Endodermal cell (in vitro differentiated cells): ENCODE measurements around the gene MACROD2. TPM values are rescaled to one million over a fixed set of nuclear protein-coding genes. Genes with fewer than 3 reads are reported as not detected.
A peak's percentile ranks its signal among the peaks of the same experiment; 100 is the strongest.

Source experiments
- DNase-seq: peaks from one replicate; pipeline ENCODE4 v3.0.0-alpha.2; 2017
- H3K27ac ChIP-seq: 2 replicates; pipeline ENCODE4 v1.5.1; 2013; ENCODE audit warnings: mild to moderate bottlenecking, low read depth, low read length, moderate library complexity
- H3K27me3 ChIP-seq: 2 replicates; pipeline ENCODE4 v1.6.1; 2013; ENCODE audit warnings: mild to moderate bottlenecking, low read length, moderate library complexity; ENCODE audit not compliant: insufficient read depth, control insufficient read depth, poor library complexity, severe bottlenecking
- H3K36me3 ChIP-seq: 2 replicates; pipeline ENCODE4 v1.7.0; 2013; ENCODE audit warnings: mild to moderate bottlenecking, low read length, moderate library complexity; ENCODE audit not compliant: control insufficient read depth, insufficient read depth
- H3K4me1 ChIP-seq: one replicate; pipeline ENCODE4 v1.7.0; 2013; ENCODE audit warnings: low read length; ENCODE audit not compliant: control insufficient read depth, insufficient read depth
- H3K4me3 ChIP-seq: 2 replicates; pipeline ENCODE4 v1.5.1; 2013; ENCODE audit warnings: mild to moderate bottlenecking, low read length, moderate library complexity
- H3K9ac ChIP-seq: 2 replicates; pipeline ENCODE4 v1.6.1; 2013; ENCODE audit warnings: mild to moderate bottlenecking, low read length, moderate library complexity; ENCODE audit not compliant: poor library complexity, severe bottlenecking; ENCODE audit errors: extremely low read depth
- H3K9me3 ChIP-seq: 2 replicates; pipeline ENCODE4 v1.6.1; 2013; ENCODE audit warnings: mild to moderate bottlenecking, low read length, moderate library complexity; ENCODE audit not compliant: control insufficient read depth
- H3K27ac Mint-ChIP-seq: 2 replicates; pipeline ENCODE4 v1.8.0; 2020; ENCODE audit warnings: mixed read lengths
- H3K27me3 Mint-ChIP-seq: 2 replicates; pipeline ENCODE4 v1.8.0; 2021; ENCODE audit warnings: mild to moderate bottlenecking, mixed read lengths; ENCODE audit not compliant: insufficient read depth
- H3K36me3 Mint-ChIP-seq: 2 replicates; pipeline ENCODE4 v1.8.0; 2020; ENCODE audit warnings: low read depth, mixed read lengths
- H3K4me1 Mint-ChIP-seq: 2 replicates; pipeline ENCODE4 v1.8.0; 2020; ENCODE audit warnings: mixed read lengths
- H3K4me3 Mint-ChIP-seq: 2 replicates; pipeline ENCODE4 v1.8.0; 2020; ENCODE audit warnings: mild to moderate bottlenecking, moderate library complexity, mixed read lengths
- H3K9me3 Mint-ChIP-seq: 2 replicates; pipeline ENCODE4 v1.8.0; 2020; ENCODE audit warnings: mild to moderate bottlenecking, mixed read lengths
- CTCF ChIP-seq: fragments of 200-600 bp; sonication (generic); conservative IDR thresholded peaks from 2 replicates; pipeline ENCODE4 v1.5.0; 2021; ENCODE audit warnings: antibody characterized with exemption, mild to moderate bottlenecking
- WGBS, 2 experiments: methylation state at CpG; one replicate each; pipeline versions ENCODE4 v1.1.5 to v1.1.7; 2013; ENCODE audit warnings: missing lambda C conversion rate in 2 of 2, mixed read lengths in 1 of 2; ENCODE audit not compliant: insufficient coverage in 1 of 2, insufficient read length in 1 of 2; 5-methylcytosine and 5-hydroxymethylcytosine counted together
- total RNA-seq, 2 donors: library from RNA; stranded (reverse); fragmentation: NEBNext Ultra II Directional in 1 of 2; extraction: Animal tissue kit (Norgen Biotek cat#: 25700) in 1 of 2; gene quantifications; 2 replicates in 1 of 2; 3 replicates in 1 of 2; pipeline ENCODE4 v1.2.1, GENCODE V29; 2021

MACROD2 gene
- total RNA-seq, 2 donors from 2014 or later: 2.3 to 4.8 TPM

GRCh38 chr20:14178952-14179351, 183.6 kb downstream of the MACROD2 start:
- no peak overlapping the region for H3K9ac ChIP-seq
- peaks cover 9% of the 10 kb centered on the region for H3K36me3 Mint-ChIP-seq
- no peaks in the 10 kb centered on the region for H3K27me3 ChIP-seq
- peaks cover 29% of the 10 kb centered on the region for H3K9me3 ChIP-seq
- no peak for DNase-seq
- H3K27ac ChIP-seq: no peak overlapping the region
- no peak overlapping the region for H3K27ac Mint-ChIP-seq
- no peak overlapping the region for H3K4me3 ChIP-seq
- no peak overlapping the region for H3K4me3 Mint-ChIP-seq
- H3K9me3 Mint-ChIP-seq: peaks cover 24% of the 10 kb centered on the region
- H3K4me1 Mint-ChIP-seq: no peaks in the 10 kb centered on the region
- H3K27me3 Mint-ChIP-seq: no peaks in the 10 kb centered on the region
- no peaks in the 10 kb centered on the region for H3K36me3 ChIP-seq
- no peaks in the 10 kb centered on the region for H3K4me1 ChIP-seq
- no peak for TF ChIP-seq CTCF

GRCh38 chr20:14189794-14190402, 194.6 kb downstream of the MACROD2 start:
- no peaks in the 10 kb centered on the region for H3K27me3 Mint-ChIP-seq
- TF ChIP-seq CTCF: peak; percentile 59
- no peak overlapping the region for H3K4me3 Mint-ChIP-seq
- Histone ChIP-seq H3K36me3 (no peaks in the 10 kb centered on the region), H3K27ac (no peak overlapping the region), H3K4me1 (peaks cover 13% of the 10 kb centered on the region), H3K9me3 (no peaks in the 10 kb centered on the region), H3K9ac (no peak overlapping the region), H3K27me3 (no peaks in the 10 kb centered on the region), H3K4me3 (no peak overlapping the region)
- WGBS, 2 experiments: 75% methylated on average over 1 of the region's 1 CpG; no CpG with 5 or more reads in 1 of the 2 experiments
- H3K9me3 Mint-ChIP-seq: no peaks in the 10 kb centered on the region
- H3K27ac Mint-ChIP-seq: no peak overlapping the region
- DNase-seq: no peak
- peaks cover 27% of the 10 kb centered on the region for H3K4me1 Mint-ChIP-seq
- no peaks in the 10 kb centered on the region for H3K36me3 Mint-ChIP-seq

GRCh38 chr20:14191559-14191958, 196.2 kb downstream of the MACROD2 start:
- Histone ChIP-seq H3K9ac (no peak overlapping the region), H3K9me3 (no peaks in the 10 kb centered on the region), H3K4me1 (peaks cover 13% of the 10 kb centered on the region), H3K4me3 (no peak overlapping the region), H3K27ac (no peak overlapping the region), H3K36me3 (no peaks in the 10 kb centered on the region), H3K27me3 (no peaks in the 10 kb centered on the region)
- Mint-ChIP-seq H3K9me3 (no peaks in the 10 kb centered on the region), H3K27me3 (no peaks in the 10 kb centered on the region), H3K27ac (no peak overlapping the region), H3K36me3 (no peaks in the 10 kb centered on the region), H3K4me3 (no peak overlapping the region), H3K4me1 (peaks cover 30% of the 10 kb centered on the region)
- no peak for TF ChIP-seq CTCF
- DNase-seq: no peak
